ELF-1 (cell line): Measurements from ENCODE around the gene PHACTR1.
A peak's percentile ranks its signal among the peaks of the same experiment; 100 is the strongest.

Experiments
- DNase-seq: peaks from one replicate; pipeline ENCODE4 v3.0.0-alpha.2; 2016; ENCODE audit warnings: low read depth, low spot score

PHACTR1 gene

DNA sequence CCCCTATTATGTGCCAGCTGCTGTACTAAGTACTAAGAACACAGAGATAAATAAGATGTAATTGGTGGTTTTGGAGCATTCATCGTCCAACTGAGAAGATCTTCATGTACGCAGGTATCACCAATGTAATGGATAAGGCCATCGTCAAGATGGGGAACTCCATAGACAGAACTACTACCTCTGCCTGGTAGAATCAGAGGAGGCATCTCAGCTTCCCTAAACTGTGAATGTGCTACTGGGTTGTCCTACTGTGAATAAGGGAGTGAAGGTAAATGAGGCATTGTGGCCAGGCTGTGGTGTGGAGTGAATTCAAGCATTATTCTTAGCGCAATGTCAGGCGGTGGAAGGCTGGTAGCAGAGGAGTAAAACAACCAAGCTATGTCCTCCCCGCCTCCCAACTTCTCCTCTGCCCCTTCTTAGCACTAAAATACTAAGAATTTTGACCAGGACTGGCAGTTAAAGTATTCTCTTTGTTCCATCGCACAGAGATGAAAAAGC is 543.6 kb downstream of the PHACTR1 start:
- no peak for DNase-seq

DNA sequence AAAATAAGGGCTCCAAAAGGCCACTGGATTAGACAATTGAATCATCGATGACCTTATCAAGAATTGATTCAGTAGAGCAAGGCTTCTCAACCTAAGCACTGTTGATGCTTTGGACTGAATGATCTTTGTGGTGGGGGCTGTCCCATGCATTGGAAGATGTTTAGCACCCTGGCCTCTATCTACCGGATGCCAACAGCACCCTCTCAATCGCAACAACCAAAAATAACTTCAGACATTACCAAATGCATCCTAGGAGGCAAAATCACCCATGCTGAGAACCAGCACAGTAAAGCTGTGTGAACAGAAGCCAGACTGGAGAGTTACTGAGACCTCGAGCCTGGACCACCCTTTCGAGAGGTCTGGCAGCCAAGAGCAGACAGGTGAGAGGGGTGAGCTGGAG is 544.3 kb downstream of the PHACTR1 start:
- no peak for DNase-seq

DNA sequence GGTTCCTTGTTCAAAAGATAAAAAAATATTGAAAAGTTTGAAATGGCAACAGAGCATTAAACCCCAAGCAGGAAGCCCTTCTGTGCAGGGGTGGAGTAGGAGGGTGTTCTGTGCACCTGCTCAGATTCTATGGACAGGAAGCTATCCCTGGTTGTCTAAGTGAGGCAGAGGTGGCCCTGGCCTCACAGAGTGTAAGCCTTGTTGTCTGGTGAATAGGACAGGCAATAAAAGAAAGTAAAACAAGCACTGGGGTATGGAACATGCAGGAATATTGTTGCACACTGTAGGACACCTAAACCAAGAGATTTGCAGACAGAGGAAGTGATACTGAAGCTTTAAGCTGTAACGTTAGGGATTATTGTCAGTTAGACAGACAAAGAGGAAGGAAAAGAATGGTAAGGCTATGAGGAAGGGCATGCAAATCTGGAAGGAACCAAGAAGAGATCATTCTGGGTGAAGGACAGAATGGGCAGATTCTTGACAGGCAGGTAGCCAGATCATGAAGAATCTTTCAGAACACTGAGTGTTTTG is 545.0 kb downstream of the PHACTR1 start:
- DNase-seq: no peak

DNA sequence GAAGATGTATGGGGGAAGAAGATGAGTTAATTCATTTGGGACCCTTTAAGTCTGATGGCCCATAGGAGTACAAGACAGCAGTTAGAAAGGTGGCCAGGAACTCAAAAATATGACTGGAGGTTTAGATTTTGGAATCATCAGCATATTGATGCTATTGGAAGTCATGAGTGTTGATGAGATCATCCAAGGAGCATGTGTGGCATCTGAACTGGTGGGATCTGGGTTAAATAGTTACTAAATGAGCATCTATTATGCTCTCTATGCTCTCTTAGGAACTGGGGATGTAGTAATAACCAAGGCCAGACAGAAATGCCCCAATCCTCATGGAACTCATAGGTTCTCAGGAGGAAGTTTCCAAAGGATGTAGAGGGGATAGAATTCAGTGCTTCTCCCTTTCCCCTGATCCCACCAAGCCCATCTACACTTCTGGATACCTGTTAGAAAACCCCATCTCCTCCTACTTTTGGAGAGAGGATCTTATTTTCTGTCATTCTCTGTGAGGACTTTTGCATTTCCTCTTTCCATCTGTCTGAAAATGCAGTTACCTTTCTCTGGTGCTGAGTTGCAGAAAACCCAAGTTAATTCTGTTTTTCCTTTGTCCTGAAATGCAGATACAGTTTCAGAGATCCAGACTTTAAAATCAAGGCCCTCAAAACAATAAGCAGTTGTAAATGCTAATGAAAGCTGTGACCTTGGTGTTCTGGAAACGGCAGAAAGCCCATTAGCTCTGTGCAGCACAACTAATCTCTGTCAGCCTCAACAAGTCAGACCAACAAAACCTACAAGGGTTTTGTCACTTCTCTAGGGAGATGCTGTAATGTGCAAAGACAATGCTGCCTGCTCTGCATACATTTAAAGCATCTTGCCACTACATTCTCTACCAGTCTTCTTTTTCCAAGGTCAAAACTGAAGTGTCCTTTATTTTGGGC is 546.0 kb downstream of the PHACTR1 start:
- DNase-seq: no peak

DNA sequence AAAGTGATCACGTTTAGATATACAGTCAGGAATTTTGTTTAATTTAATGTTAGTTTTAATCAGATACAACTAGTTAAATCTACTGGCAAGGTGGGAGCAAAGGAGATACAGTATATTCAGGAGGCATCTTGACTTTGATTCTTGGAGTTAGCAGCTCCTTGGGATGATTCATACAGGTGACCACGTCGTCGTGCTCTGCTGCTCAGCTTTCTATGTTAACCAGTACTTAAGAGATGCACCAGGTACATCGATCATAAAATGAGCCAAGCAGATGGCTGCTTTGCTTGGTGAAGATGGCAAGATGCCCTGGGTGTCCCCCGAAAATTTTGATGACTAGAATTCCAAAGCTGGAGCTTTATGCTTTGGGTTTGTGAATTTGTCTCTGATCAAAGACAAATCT is 547.1 kb downstream of the PHACTR1 start:
- no peak for DNase-seq

DNA sequence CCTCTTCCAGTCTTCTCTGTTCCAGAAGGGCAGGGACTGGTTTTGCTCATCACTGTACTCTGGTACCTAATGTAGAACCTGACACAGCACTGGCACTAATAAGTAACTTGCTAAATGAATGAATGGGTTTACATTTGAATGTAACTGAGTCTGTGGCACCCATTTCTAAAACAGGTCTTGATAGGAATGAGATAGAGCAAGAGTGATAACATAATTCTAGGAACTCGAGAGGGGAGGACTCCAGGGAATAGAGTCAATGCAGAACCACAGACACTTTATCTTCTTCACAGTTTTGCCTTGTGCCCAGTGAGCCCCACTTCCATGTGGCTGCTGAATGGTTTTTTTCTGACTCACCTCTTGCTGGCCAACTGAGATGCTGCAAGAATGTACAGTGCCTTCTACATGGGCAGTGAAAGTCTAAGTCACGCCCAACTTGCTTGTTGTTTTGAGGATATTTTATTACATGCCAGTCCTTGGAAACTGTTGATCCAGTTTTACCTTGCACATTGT is 550.6 kb downstream of the PHACTR1 start:
- no peak for DNase-seq

DNA sequence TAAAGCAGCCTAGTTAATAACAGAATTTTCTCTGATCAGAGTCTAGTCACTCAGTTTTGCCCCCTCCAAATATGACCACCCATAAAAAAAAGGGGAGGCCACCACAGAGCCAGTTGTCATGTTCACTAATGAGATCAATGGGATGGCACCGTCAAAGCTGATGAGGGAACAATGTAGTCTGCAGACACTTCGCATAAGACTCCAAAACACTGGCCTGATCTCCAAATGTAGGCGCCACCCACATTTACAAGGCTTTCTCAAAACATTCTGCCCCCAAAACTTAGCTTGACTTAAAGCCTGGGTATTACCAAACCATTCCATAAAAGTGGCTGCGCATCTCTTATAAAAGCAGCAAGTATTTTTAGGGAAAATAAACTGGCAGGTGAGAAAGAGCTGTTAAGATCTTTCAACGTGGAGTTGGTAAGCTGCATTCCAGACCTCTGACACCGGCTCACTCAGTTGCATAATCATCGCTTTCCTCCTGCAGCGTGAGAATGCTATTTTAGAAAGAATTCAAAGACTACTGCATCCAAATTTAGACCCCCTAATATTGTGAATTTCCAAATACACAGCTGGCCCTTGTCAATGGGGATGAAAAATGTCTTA is 552.4 kb downstream of the PHACTR1 start:
- peak; percentile 55 for DNase-seq

DNA sequence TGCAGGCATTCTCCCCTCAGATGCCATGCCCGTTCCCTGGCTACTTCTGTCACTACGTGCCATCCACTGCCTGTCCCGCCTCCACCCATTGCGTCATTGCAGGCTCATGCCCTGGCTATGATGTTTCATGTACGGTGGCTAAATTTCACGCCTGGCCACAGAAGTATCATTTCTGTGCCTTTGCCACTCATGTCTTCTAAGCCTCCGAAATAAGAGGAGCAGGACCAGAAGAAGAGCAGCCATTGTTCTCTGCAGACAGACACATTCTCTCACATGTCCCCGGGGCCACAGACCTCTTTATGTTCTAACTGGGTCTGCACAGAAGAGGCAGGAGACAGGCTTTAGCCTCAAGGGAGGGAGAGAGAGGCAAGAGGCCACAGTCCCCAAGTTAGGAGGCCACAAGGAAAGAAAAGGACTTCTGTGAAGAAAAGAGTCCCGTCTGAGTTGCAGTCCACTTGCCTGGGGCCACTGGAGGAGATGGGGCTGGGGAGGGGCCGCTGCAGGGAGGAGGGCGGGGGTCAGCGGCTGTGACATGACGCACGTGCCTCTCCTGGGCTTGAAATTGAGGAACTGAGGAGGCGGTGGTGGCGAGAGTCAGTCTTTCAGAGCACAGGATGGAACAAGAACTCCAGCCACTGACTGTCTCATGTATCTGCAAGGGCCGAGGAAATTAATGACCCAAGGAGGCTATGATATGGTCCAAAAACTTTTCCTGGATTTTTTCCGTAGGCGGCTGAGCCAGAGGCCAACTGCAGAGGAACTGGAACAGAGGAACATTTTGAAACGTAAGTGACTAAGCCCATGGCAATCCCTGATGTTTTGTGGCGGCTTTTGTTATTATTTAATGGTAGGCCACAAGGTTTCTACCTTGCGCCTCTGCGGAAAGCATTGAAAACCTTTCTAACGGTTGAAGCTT is 555.8 kb downstream of the PHACTR1 start:
- DNase-seq: peak; percentile 67

DNA sequence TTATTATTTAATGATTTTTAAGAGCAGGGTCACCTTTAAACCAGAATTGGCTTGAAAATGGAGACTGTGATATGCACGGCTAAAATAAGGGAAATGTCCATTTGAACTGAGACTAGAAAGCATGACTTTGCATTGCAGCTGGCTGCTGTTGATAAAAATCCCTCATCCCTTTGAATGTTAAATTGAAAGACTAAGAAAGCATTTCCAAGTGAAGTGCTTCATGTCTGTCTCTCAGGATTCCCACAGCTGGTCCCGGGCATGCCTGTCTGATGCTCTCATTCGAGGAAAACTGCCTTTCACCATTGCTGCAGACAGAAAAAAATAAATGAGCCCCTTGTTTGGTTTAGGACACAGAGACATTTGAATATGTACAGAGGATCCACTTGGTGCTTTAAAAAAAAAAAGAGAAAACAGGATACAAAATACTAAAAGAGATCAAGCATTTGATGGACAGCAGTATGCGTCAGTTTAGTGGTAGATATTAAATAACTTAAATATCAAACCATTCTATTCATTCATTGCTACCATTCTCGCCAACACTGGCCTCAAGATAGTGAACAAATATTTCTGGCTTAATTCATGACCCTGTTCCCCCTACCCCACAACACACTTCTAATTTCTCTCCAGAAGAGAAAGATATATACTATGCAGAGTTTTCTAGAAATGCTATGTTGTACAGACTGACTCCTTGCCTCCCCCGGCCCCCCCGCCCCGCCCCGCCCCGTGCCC is 556.8 kb downstream of the PHACTR1 start:
- no peak for DNase-seq

DNA sequence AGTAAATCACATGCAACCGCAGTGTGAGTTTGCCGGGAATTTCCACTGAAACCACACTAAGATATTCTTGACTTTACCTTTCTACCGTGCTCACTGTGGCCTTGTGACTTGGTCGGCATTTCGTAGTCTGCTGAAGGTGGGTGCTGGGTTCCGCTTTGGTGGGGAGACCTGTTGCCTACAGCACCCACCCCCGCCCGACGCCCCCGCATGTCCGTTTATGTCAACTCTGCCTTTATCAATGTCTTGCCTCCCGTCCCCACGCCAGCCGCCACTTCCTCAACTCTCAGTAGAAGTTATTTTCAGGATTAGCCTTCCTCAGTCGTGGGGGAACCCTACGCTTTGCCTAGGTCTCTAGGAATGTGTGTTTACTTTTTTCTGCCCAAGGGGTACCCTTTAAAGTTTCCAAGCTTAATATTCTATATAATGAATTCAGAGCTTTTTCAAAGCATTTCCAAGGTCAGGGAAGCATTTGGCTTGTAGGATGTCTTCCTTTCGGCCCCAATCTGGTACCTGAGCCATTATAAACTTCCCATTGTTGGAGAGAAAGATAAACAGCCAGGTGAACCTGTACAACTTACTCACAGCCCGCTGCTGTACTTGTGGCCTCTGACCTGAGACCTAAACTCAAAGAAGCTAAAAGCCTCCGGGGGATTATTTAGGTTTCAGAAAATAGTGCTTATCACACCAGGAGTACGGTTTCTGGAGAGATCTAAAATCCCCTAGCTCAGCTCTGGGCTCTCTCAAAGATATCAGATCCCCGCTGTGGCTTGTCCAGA is 557.6 kb downstream of the PHACTR1 start:
- DNase-seq: peak; percentile 71

DNA sequence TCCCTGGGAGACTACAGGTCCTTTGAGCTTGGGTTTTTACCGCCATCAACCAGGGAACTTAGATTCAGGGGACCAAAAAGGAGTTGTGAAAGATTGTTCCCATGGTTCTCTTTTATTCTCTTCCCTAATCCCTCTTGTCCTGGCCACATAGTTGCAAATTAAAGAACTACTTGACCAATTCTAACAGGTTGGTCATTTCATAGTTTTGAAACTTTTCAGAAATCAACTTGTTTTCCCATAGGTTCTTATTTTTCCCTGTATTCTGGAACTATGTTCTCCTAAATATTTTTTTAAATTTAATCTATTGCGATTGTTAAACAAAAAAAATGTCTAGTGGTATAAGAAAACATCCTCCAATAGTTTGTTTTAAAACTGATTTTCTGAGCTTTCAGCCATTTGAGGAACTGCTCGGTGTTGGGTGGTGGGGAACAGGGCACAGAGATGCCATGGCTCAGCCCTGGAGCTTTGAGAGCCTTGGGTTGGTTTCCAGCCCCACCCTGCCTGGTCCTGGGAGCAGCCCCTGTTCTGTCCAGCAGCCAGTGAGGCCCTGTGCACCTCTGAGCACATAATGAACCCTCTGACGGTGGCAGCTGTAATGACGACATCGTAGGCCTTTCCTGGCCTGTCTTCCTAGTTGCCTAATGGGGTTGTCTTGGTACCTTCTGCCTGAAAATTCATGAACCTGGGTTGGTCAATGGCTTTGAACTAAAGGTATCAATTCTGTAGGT is 558.3 kb downstream of the PHACTR1 start:
- no peak for DNase-seq

DNA sequence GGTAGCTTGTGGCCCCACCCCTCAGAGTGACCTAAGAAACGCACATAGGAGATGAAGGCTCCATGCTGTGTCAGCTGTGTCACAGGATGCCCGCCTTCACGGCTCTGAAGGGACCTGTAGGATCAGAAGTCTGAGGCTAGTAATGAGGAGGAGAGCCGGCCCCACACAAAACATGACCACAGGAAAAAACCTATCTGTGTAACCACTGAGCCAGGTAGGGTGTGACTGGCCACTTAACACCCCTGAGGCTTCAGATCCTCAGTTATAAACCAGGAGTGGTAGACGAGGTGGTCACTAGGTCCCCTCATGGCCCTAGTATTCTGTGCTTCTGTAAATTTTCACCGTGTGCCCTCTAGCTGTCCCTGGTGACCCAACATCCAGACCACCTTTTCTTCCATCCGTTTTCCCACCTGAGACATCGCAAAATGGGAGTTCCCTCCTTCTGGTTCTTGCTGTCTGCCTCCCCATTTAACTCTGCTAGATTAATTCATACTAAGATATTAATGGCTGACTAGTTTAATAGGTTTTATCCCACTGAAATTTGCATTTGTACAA is 558.9 kb downstream of the PHACTR1 start:
- DNase-seq: no peak

DNA sequence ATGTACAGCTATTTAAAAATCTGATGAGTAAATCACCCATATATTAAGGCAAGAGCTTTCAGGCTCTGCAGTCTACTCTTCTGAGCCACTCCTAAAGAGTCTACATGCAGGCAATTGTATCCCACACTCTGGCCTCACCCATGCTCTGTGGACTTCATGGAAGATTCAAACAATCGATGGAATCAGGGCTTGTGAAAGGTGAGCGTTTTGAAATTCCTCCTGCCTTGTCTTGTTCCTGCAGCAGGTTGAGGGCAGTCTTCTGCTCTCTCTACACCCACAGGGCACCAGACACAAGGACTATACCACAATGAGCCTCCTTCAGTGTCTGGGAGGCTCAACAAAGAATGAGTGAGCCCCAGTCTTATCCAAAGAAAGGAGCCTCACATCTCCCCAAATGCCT is 560.7 kb downstream of the PHACTR1 start:
- DNase-seq: no peak

DNA sequence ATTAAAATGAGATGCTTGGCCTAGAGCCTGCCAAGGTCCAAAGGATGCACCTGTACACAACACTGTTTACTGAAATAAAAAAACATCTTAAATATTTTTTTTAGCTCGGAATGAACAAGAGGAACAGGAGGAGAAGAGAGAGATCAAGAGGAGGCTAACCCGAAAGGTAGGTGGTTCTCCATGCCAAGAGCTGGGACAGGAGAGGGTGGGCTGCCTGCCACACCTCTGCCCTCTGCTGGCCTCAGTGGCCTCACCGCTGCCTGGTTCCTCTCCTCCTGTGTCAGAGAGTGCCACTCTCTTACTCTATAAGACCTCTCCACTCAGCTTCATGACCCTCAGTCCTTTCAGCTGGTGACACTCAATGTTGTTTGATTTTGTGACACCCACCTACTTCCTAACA is 561.6 kb downstream of the PHACTR1 start:
- DNase-seq: peak; percentile 60

DNA sequence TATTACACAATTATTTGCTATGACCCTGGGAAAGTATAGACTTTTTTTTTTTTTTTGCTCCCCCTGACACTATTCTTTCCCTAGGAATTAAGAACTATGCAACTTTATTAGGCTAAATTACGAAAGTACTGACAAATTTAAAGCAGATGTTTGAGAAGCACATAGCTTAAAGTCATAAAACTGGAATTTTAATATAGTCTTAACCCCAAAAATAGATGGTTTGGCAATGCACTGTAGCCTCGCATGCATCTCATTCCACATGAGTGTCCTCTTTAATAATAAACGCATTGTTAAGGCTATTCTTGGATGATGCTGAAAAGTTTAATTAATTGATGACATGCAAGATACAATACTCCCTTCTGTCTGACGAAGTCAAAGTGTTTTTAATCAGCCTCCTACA is 562.4 kb downstream of the PHACTR1 start:
- DNase-seq: no peak

DNA sequence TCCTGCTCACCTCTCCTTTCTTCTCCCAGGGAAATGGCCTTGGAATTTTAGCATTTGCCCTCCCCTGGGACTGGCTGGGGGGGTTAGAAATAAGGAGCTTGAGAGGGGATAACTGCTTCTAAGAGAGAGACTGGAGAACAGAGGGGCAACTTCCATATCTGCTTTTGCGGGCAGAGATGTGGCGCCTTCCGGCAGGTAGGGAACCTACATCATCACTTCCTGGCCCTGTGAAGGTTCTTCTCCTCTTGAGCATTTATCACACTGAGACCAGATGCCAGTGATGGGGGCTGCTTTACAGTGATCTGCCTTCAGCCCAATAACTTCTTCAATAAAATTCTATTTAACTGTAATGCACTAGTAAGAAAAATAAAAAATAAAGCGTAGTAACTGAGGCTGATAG is 563.7 kb downstream of the PHACTR1 start:
- no peak for DNase-seq

DNA sequence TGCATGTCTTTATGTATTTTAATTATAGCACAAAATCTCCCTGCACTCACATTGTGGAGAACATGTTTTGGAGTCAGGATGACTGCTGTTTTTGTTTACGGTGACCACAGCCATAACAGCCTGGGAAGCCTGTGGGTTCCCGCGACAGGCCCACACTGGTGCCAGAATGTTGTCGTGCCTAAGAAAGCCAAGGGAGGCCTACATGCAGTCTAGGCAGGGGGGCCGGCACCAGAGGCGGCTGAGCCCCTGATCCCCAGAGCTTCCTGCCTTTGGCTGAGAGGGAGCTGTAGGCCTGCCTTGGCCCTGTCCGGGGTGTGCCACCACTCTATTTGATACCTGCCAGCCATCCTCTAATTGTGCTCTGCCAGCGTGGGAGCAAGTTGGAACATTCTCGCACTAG is 565.1 kb downstream of the PHACTR1 start:
- DNase-seq: no peak

DNA sequence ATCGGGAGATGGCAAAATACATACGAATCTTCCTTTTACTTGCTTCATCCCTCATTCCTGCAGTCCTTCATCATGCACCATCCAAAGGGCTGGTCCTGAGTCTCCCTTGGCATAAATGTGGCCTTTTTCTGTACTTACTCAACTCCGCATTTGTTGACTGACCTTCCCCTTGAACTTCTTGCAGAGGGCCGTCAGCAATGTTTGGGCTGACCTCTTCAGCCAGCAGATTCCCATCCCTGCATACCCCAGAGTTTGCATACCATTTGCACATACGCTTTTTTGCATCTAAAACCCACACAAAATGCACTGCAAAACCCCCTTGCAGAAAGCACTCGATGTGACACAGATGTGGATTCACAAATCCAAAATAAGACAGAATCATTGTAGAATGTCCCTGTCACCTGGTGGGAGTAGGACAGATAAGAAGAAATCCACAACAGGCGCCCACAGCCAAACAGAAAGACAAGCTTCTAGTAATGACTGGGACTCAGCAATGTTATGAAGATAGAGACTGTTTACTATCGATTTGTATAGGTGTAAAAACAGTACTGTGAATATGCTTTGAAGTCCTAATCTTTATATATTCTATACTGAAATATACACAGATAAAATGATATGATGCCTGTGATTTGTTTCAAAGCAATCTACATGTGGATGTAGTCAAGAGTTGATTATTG is 566.0 kb downstream of the PHACTR1 start:
- DNase-seq: no peak
